Measurements from ENCODE around the gene BPIFB2. TPM values are rescaled to one million over a fixed set of nuclear protein-coding genes. Genes with fewer than 3 reads are reported as not detected.

The BPIFB2 gene
- total and polyA plus RNA-seq, 2 donors (not counting 3 experiments of a cell fraction or from before 2014, with no cell fraction given): not detected

- Histone ChIP-seq H3K9me1 (replicated peaks; ENCODE audit: control insufficient read depth, extremely low read depth, insufficient read depth, low read length) (no peaks in the 10 kb centered on the region), H4K20me1 (replicated peaks; ENCODE audit: control insufficient read depth, extremely low read depth, insufficient read depth, low read length) (no peaks in the 10 kb centered on the region), H3K27ac (ENCODE audit: insufficient read depth, low read depth, low read length) (no peak overlapping the region), H3K27me3 (ENCODE audit: control insufficient read depth in 2 of 2, insufficient read depth in 2 of 2, low read length in 2 of 2) (no peaks in the 10 kb centered on the region), H3K4me1 (ENCODE audit: control insufficient read depth, extremely low read depth, insufficient read depth, low read length) (no peaks in the 10 kb centered on the region), H3K36me3 (ENCODE audit: control insufficient read depth in 2 of 2, extremely low read depth in 1 of 2, insufficient read depth in 2 of 2, low read length in 2 of 2) (no peaks in the 10 kb centered on the region), H3K4me2 (ENCODE audit: insufficient read depth, low read length) (no peak overlapping the region), H3K9me3 (replicated peaks; ENCODE audit: control insufficient read depth, insufficient read depth, low read length) (no peaks in the 10 kb centered on the region), H2AFZ (ENCODE audit: low read depth, low read length) (no peak overlapping the region), H3K9ac (replicated peaks; ENCODE audit: extremely low read depth, insufficient read depth, low read length) (no peak overlapping the region), H3K4me3 (replicated peaks in 1 of 3; ENCODE audit: insufficient read depth in 1 of 3, low read depth in 1 of 3, low read length in 3 of 3) (no peak overlapping the region), H3K79me2 (ENCODE audit: control insufficient read depth, insufficient read depth, low read length) (no peaks in the 10 kb centered on the region)
- no TSS peak for BruUV-seq (replicated peaks)
- ChIA-PET POLR2A (no interaction called here), CTCF (no interaction called here)
- dilution Hi-C loops (cut with MboI; ENCODE audit: extremely low pct_ligation_motif_present, low sequenced_read_pairs): no loop called here
- FAIRE-seq (no peak), DNase-seq (ENCODE audit: low read depth, low spot score) (no peak)
- intact Hi-C loops (cut with micrococcal nuclease): no loop called here
- TF ChIP-seq CTCF (IDR thresholded peaks at IDR 0.05; ENCODE audit: extremely low read depth in 1 of 2, insufficient read depth in 1 of 2, low read depth in 1 of 2, low read length in 2 of 2) (no peak), MYC (IDR thresholded peaks at IDR 0.05; ENCODE audit: low read depth, low read length) (no peak), GATA2 (IDR thresholded peaks at IDR 0.05; ENCODE audit: insufficient read depth, insufficient read length, low read depth, low read length) (no peak), POLR2AphosphoS5 (IDR thresholded peaks at IDR 0.05; ENCODE audit: insufficient read depth, low read depth, low read length) (no peak), POLR2A (IDR thresholded peaks at IDR 0.05; ENCODE audit: low read depth, low read length) (no peak), JUN (IDR thresholded peaks at IDR 0.05; ENCODE audit: borderline replicate concordance, insufficient read depth, insufficient read length, low read depth) (no peak), MAX (IDR thresholded peaks at IDR 0.05; ENCODE audit: insufficient read depth, insufficient read length) (no peak), FOS (IDR thresholded peaks at IDR 0.05; ENCODE audit: borderline replicate concordance, insufficient read depth, low read length) (no peak), EZH2 (IDR thresholded peaks at IDR 0.05; ENCODE audit: borderline replicate concordance, low read depth, low read length, severe bottlenecking) (no peak)
Measured at GRCh38 chr20:33025318-33025876, 17.9 kb downstream of the BPIFB2 start.

All from endothelial cell of umbilical vein (primary cell).